Esophagus squamous epithelium (tissue), 4 donors: ENCODE measurements around the gene TTC13.
"Not testable (repeated sequence)": the region's sequence is repeated elsewhere in the genome, so short reads cannot be mapped to it uniquely, and the experiment has no call there.

Source experiments
- CTCF ChIP-seq, 6 experiments: fragments of 450-650 bp in 4 of 6; fragments of 200-600 bp in 2 of 6; sonication (generic) in 2 of 6; IDR thresholded peaks; one replicate each; pipeline ENCODE4 v1.5.1; 2016 to 2019; ENCODE audit warnings: antibody characterized with exemption in 6 of 6, mild to moderate bottlenecking in 4 of 6, moderate library complexity in 4 of 6
- POLR2A ChIP-seq, 4 donors: fragments of 450-650 bp; IDR thresholded peaks; one replicate each; pipeline ENCODE4 v1.6.1; 2017; ENCODE audit warnings: antibody characterized with exemption in 4 of 4, mild to moderate bottlenecking in 4 of 4, moderate library complexity in 3 of 4

- TF ChIP-seq CTCF, POLR2A (IDR thresholded peaks at IDR 0.05): not testable (repeated sequence)
Observed at GRCh38 chr1:231022543-231022942, 43.9 kb upstream of the TTC13 start.
